Right atrium auricular region (tissue), 2 donors: Measurements from ENCODE around the gene CCDC69. TPM values are rescaled to one million over a fixed set of nuclear protein-coding genes. Genes with fewer than 3 reads are reported as not detected.
"Not testable (repeated sequence)": the region's sequence is repeated elsewhere in the genome, so short reads cannot be mapped to it uniquely, and the experiment has no call there.

Experiments used
- DNase-seq: peaks from one replicate; pipeline ENCODE4 v3.0.0-alpha.2; 2019; ENCODE audit warnings: low spot score
- H3K27ac ChIP-seq, 2 donors: fragments of 200-600 bp; sonication (generic); 1 replicate in 1 of 2; 2 replicates in 1 of 2; pipeline ENCODE4 v1.5.1; 2016 to 2019
- H3K27me3 ChIP-seq, 2 donors: fragments of 200-600 bp; sonication (generic); one replicate each; pipeline versions ENCODE4 v1.5.1 to v1.6.0; 2017 to 2019
- H3K36me3 ChIP-seq: fragments of 200-600 bp; sonication (generic); one replicate; pipeline ENCODE4 v1.5.1; 2016
- H3K4me1 ChIP-seq, 2 donors: fragments of 200-600 bp; sonication (generic); one replicate each; pipeline versions ENCODE4 v1.5.1 to v1.6.0; 2017 to 2019
- H3K4me3 ChIP-seq, 2 donors: fragments of 200-600 bp; sonication (generic); 1 replicate in 1 of 2; 2 replicates in 1 of 2; pipeline ENCODE4 v1.5.1; 2017 to 2019; ENCODE audit warnings: mild to moderate bottlenecking in 1 of 2, moderate library complexity in 1 of 2
- H3K9me3 ChIP-seq, 2 donors: fragments of 200-600 bp; sonication (generic); one replicate each; pipeline ENCODE4 v1.5.1; 2019
- CTCF ChIP-seq, 2 donors: fragments of 200-600 bp; sonication (generic); IDR thresholded peaks; one replicate each; pipeline ENCODE4 v1.5.1; 2019; ENCODE audit warnings: antibody characterized with exemption in 2 of 2
- total RNA-seq, 2 donors: library from RNA; depleted of rRNA; stranded (reverse); fragments of >200 nt; gene quantifications; one replicate each; pipeline ENCODE4 v1.1.0, GENCODE V29; 2016

Gene CCDC69
- total RNA-seq, 2 donors from 2014 or later = 185 to 202 TPM

DNA sequence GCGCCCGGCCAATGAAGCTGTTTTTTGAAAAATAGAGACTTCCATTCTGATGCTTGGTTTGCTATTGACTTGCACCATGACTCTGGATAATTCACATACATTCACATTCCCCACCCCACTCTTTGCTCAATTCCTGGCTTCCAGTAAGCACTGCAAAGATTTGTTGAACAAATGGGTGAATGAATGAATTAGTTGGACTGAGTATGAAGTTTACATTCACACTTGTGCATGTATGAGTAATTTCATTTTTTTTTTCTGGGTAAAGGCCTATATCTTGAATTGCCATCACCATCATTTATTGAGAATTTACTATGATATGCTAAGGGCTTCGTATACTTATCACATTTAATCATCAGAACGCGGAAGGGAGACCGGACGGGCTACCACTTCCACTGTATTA, 13.8 kb upstream of the CCDC69 start:
- Histone ChIP-seq H3K4me3 (peak overlapping the region in 1 of 2 donors; percentile 22), H3K27me3 (no peaks in the 10 kb centered on the region), H3K4me1 (peaks cover 0 to 38% of the 10 kb centered on the region in 2 donors), H3K27ac (peak overlapping the region; percentile 82 to 93), H3K9me3 (no peaks in the 10 kb centered on the region), H3K36me3 (no peaks in the 10 kb centered on the region)
- DNase-seq = no peak
- no peak for TF ChIP-seq CTCF (IDR thresholded peaks at IDR 0.05)

- Histone ChIP-seq H3K27ac (peak overlapping the region; percentile 9 to 42), H3K4me3 (no peak overlapping the region), H3K4me1 (peaks cover 0 to 38% of the 10 kb centered on the region in 2 donors), H3K9me3 (no peaks in the 10 kb centered on the region), H3K27me3 (no peaks in the 10 kb centered on the region), H3K36me3 (no peaks in the 10 kb centered on the region)
- TF ChIP-seq CTCF (IDR thresholded peaks at IDR 0.05) = no peak
- no peak for DNase-seq
Measured at GRCh38 chr5:151236888-151237287, 13.0 kb upstream of the CCDC69 start.

GRCh38 chr5:151235239-151235571, 11.3 kb upstream of the CCDC69 start:
- H3K36me3 ChIP-seq, H3K27me3 ChIP-seq, H3K9me3 ChIP-seq, DNase-seq: not testable (repeated sequence)
- peak overlapping the region in 1 of 2 donors; percentile 18 for H3K4me3 ChIP-seq
- peak overlapping the region; percentile 78 for H3K27ac ChIP-seq
- peaks cover 0 to 38% of the 10 kb centered on the region in 2 donors for H3K4me1 ChIP-seq

GRCh38 chr5:151234476-151235238, 10.8 kb upstream of the CCDC69 start:
- Histone ChIP-seq H3K9me3 (no peaks in the 10 kb centered on the region), H3K27ac (peak overlapping the region; percentile 78), H3K27me3 (no peaks in the 10 kb centered on the region), H3K4me1 (peaks cover 0 to 38% of the 10 kb centered on the region in 2 donors), H3K4me3 (peak overlapping the region in 1 of 2 donors; percentile 18), H3K36me3 (no peaks in the 10 kb centered on the region)
- peak in 1 of 2 donors; percentile 30 for TF ChIP-seq CTCF (IDR thresholded peaks at IDR 0.05)
- peak; percentile 89 for DNase-seq

GRCh38 chr5:151233616-151234085, 9.8 kb upstream of the CCDC69 start:
- no peaks in the 10 kb centered on the region for H3K9me3 ChIP-seq
- TF ChIP-seq CTCF (IDR thresholded peaks at IDR 0.05) = no peak
- no peak for DNase-seq
- H3K4me3 ChIP-seq = no peak overlapping the region
- H3K4me1 ChIP-seq = peaks cover 0 to 29% of the 10 kb centered on the region in 2 donors
- H3K36me3 ChIP-seq = no peaks in the 10 kb centered on the region
- H3K27ac ChIP-seq = no peak overlapping the region
- H3K27me3 ChIP-seq = no peaks in the 10 kb centered on the region

DNA sequence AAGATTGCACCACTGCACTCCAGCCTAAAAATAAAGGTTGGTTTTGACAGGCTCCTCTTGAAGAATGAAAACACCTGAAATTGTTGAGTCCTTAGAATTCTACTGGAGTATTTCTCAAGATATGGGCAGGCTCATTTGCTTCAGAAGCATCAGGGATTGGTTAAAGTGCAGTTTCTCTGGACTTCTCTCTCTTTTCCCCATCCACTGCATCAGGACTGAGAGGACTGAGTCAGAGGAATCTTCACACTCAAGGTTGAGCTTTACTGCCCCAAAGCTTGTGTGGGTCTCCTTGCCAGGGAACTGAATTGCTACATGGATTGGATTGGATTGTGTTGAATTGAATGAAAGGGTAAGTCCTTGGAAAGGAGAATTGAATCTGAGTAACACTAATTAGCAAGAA, 7.5 kb upstream of the CCDC69 start:
- TF ChIP-seq CTCF (IDR thresholded peaks at IDR 0.05) = no peak
- H3K36me3 ChIP-seq = no peaks in the 10 kb centered on the region
- no peaks in the 10 kb centered on the region for H3K27me3 ChIP-seq

More for the DNA sequence above, 7.5 kb upstream of the CCDC69 start:
- peaks cover 0 to 20% of the 10 kb centered on the region in 2 donors for H3K4me1 ChIP-seq
- no peak for DNase-seq
- no peaks in the 10 kb centered on the region for H3K9me3 ChIP-seq
- H3K4me3 ChIP-seq = no peak overlapping the region
- no peak overlapping the region for H3K27ac ChIP-seq
